Astrocyte (in vitro differentiated cells and primary cell): Measurements from ENCODE around the gene SLC35F5.

Experiments used
- EZH2 ChIP-seq: IDR thresholded peaks from 2 replicates; pipeline ENCODE4 v1.6.1; 2012; ENCODE audit warnings: mild to moderate bottlenecking, low read length, inconsistent platforms; ENCODE audit not compliant: insufficient read depth
- TF ChIP-seq, protein P1 (sequence below): IDR thresholded peaks from 2 replicates; pipeline ENCODE4 v1.5.1; 2011; ENCODE audit warnings: low read depth, mild to moderate bottlenecking, inconsistent platforms, low read length, moderate library complexity; ENCODE audit not compliant: insufficient read depth

DNA sequence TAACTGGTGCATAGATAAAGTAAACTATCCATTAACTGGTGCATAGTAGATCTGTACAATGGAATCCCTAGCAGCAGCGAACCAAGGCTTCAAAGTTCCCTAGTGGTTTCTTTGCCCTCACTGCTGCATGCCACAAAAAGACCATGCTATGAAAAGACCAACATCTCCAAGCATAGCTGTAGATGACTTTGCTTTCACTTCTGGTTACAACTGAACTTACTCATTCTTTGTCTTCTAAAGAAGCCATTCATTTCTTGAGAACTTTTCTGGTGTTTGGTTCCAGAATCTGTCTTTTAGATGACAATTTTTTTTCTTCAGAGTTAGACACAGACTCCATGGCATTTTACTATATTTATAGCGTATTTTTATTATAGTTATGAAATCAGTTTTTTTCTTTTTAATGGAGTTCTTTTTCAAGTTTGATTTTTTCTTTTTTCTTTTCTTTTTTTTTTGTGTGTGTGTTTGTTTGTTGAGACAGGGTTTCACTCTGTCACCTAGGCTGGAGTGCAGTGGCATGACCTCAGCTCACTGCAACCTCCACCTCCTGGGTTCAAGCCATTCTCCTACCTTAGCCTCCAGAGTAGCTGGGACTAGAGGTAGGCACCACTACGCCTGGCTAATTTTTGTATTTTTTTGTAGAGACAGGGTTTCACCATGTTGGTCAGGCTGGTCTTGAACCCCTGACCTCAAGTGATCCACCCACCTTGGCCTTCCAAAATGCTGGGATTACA, 63.6 kb downstream of the SLC35F5 start:
- TF ChIP-seq, protein P1, sequence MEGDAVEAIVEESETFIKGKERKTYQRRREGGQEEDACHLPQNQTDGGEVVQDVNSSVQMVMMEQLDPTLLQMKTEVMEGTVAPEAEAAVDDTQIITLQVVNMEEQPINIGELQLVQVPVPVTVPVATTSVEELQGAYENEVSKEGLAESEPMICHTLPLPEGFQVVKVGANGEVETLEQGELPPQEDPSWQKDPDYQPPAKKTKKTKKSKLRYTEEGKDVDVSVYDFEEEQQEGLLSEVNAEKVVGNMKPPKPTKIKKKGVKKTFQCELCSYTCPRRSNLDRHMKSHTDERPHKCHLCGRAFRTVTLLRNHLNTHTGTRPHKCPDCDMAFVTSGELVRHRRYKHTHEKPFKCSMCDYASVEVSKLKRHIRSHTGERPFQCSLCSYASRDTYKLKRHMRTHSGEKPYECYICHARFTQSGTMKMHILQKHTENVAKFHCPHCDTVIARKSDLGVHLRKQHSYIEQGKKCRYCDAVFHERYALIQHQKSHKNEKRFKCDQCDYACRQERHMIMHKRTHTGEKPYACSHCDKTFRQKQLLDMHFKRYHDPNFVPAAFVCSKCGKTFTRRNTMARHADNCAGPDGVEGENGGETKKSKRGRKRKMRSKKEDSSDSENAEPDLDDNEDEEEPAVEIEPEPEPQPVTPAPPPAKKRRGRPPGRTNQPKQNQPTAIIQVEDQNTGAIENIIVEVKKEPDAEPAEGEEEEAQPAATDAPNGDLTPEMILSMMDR: no peak
- no peak for TF ChIP-seq EZH2
